HG03175 (cell line): ENCODE measurements around the gene RNF213.
"Not testable (repeated sequence)": the region's sequence is repeated elsewhere in the genome, so short reads cannot be mapped to it uniquely, and the experiment has no call there.

ENCODE experiments used
- ATAC-seq: cut with Tn5 transposase; IDR thresholded peaks from one replicate; pipeline ENCODE4 v1.9.1; 2021; ENCODE audit warnings: mild to moderate bottlenecking, moderate library complexity; ENCODE audit not compliant: unreplicated experiment

The RNF213 gene

GRCh38 chr17:80291691-80292487, 31.2 kb downstream of the RNF213 start:
- ATAC-seq, result no peak

DNA sequence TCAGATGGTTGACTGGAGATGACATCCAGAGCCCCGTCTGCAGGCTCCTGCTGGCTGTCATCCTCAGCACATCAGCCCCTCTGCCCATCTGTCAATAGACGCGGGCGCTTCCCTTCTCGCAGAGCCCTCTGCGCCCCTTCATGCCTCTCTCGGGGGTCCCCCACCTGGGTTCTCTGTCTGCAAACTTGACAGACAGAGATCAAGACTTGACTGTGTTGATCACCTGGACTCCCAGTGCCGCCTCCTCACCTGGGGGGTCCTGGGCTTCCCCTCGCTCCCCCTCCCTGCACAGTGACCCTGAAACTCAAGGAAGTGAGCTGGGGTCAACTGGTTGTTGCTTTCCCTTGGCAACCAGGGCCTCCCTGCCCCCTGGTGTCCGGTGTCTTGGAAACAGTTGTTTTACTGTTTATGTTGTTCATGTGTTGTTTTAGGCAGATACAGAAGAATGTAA, 31.9 kb downstream of the RNF213 start:
- no peak for ATAC-seq

DNA sequence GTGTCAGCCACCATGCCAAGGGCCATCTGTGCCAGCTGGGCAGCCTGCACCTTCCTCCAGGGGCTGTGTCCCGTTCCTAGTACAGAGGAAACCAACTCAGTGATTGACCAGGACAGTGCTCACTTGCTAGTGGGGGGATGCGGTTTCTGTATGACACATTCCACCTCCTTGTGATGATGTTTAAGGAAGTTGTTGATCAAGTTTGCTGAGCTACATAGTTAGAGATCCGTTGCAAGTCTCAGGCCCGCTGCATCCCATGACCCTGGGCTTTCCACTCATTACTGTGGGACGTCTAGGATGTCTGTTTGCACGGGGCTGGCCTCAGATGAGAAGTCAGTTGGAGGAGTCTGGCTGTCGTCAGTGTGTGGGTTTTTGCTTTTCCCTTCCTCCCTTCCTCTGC, 33.6 kb downstream of the RNF213 start:
- ATAC-seq, result no peak

DNA sequence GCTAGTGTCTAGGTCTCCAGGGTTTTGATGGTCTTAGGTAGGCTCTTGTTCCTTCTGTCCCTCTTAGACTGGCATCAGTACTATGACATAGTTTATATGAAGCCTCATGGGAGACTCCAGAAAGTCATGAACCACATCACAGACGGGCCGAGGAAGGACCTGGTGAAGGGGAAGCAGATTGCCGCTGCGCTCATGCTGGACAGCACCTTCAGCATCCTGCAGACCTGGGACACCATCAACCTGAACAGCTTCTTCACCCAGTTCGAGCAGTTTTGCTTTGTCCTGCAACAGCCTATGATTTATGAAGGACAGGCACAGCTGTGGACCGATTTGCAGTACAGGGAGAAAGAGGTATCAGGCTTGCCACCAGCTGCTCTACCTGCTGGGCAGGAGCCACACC, 34.0 kb downstream of the RNF213 start:
- ATAC-seq, result no peak

DNA sequence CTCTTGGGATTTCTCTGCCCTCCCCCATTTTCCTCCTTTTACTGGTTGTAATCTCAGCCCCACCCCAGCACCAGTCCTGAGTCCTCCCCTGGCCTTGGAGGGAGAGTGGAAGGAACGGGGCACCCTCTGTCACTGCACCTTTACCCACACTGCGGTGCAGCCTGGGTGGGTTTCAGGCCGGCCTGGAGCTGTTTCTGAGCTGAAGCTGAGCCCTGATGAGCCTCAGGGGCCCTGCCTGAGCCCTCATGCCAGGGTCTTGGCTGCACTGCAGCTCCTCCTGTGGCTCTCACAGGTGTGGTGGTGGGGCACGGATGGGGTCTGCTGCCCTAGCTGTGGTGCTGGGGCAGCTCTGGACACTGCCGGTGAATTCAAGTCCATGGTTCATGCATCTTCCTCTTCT, 34.5 kb downstream of the RNF213 start:
- ATAC-seq, result no peak

DNA sequence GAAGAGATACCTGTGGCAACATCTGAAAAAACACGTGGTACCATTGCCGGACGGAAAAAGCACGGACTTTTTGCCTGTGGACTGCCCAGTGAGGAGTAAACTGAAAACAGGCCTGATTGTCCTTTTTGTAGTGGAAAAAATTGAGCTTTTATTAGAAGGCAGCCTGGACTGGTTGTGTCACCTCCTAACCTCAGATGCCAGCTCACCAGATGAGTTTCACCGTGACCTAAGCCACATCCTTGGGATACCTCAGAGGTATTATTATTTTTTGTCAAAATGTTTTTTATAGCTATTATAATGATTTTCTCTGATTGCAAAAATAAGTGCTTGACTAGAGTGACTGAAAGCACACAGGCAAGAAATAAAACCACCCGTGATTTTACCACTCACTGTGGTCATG, 34.9 kb downstream of the RNF213 start:
- ATAC-seq, result no peak

DNA sequence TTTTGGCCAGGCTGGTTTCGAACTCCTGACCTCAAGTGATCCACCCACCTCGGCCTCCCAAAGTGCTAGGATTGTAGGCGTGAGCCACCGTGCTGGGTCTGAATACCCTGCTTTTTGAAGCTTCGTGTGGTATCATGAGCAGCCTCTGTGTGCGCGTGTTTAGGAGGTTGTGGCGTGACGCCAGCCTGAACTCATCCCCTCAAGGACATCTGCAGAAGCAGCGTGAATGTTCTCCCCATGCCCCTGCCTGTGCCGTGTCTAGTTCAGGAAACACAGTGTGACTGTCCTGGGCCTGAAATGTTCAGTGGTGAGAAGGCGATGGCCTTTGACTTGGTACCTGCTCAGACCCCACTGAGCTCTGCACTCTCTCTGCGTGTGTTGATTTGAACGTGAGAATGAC, 35.6 kb downstream of the RNF213 start:
- no peak for ATAC-seq

DNA sequence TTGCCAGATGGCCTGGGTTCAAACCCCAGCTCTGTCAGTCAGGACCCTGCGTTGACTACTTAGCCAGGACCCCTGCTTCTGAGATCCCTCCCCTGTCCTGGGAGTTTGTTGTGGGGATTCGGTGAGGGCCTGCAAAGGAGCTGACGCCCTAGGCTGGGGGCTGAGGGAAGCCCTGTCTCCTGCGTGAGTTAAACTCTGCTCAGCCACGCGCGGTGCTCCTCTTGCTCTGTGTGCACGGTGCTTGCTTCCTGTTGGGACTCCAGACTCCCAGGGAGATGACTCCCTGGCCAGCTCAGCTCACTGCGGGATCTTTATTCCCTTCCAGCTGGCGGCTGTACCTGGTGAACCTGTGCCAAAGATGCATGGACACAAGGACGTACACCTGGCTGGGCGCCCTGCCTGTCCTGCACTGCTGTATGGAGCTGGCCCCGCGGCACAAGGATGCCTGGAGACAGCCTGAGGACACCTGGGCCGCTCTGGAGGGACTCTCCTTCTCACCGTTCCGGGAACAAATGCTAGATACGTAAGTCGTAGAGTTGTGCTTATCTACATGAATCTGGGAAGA, 37.4 kb downstream of the RNF213 start:
- ATAC-seq, result no peak

DNA sequence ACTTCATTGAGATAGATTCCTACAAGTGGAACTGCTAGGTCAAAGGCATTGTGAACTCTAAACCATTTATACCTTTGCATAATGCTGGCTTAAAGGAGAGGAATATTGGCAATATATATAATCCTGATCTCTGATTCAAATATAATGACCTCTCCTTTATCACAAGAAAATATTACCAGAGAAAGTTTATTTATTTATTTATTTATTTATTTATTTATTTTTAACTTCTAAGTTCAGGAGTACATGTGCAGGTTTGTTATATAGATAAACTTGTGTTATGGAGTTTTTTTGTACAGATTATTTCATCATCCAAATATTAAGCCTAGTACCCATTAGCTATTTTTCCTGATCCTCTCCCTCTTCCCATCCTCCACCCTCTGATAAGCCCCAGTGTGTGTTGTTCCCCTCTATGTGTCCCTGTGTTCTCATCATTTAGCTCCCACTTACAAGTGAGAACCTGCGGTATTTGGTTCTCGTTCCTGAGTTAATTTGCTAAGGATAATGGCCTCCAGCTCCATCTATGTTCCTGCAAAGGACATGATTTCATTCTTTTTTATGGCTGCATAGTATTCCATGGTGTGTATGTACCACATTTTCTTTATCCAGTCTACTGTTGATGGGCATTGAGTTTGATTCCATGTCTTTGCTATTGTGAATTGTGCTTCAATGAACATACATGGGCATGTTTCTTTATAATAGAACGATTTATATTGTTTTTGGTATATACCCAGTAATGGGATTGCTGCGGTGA, 38.9 kb downstream of the RNF213 start:
- ATAC-seq, result not testable (repeated sequence)

DNA sequence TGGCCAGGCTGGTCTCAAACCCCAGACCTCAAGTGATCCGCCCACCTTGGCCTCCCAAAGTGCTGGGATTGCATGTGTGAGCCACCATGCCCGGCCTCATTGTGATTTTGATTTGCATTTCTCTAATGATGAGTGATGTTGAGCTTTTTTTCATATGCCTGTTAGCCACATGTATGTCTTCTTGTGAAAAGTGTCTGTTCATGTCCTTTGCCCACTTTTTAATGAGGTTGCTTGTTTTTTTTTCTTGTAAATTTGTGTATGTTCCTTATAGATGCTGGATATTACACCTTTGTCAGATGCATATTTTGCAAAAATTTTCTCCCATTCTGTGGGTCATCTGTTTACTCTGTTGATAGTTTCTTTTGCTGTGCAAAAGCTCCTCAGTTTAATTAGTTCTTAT, 40.1 kb downstream of the RNF213 start:
- ATAC-seq, result not testable (repeated sequence)

- ATAC-seq, result no peak
Observed at GRCh38 chr17:80303824-80304223, 43.2 kb downstream of the RNF213 start.

DNA sequence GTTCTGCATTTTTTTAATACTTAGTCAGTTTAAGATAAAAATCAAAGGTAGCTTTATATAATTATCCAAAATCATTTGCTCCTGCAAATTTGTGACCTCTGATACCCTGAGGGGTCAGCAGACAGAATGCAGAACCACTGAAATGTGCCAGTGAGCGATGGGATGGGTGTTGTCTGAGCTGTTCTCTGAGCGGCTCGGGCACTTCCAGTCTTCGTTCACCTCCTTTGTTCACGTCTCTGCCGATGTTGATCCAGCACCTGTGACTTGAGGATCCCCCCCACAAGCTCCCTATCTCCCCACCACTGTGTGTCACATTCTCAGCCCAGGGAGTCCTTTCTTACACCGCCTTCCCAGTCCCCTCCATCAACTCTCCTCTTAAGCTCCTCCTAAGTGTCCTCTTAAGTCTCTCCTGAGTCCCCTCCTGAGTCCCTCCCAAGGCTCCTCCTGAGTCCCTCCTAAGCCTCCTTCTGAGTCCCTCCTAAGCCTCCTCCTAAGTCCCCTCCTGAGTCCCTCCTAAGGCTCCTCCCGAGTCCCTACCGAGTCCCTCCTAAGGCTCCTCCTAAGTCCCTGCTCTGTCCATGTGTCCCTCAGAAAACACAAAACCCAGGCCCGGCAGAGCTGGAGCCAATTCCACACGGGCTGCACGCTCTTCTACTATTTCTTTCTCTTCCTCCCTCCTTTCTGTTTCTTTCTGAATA, 47.5 kb downstream of the RNF213 start:
- no peak for ATAC-seq

- ATAC-seq, result no peak
Observed at GRCh38 chr17:80308692-80309517, 48.3 kb downstream of the RNF213 start.

DNA sequence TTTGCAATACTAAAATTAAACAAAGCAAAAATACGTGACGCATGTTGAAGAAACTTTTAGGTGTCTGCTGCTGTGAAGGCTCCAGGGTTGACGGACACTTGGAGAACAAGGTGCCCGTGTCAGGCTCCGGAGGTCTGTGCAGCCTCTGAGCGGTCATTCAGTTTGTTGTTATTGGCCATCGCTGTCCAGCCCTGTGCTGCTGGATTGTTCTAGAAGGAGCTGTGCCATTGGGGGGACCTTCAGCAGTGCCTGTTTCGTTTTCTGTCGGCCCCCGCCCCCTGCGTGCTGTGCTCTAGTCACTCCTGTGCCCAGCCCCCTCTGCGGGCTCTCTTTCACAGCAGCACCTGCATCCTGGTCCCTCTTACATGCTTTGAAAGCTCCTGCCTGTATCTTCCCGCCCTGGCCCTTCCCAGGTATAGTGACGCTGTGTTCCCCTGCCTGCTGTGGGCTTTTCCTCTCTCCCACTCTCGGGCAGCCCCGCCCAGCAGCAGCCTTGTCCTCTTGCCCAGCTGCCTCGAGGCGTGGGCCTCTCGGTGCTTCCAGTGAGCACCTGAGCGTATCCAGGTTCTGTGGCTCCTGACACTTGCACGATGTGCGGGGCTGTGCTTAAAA, 50.7 kb downstream of the RNF213 start:
- ATAC-seq, result no peak

- no peak for ATAC-seq
Observed at GRCh38 chr17:80312621-80313135, 52.0 kb downstream of the RNF213 start.

- no peak for ATAC-seq
Observed at GRCh38 chr17:80313160-80313829, 52.6 kb downstream of the RNF213 start.

- not testable (repeated sequence) for ATAC-seq
Observed at GRCh38 chr17:80313946-80314345, 53.3 kb downstream of the RNF213 start.

DNA sequence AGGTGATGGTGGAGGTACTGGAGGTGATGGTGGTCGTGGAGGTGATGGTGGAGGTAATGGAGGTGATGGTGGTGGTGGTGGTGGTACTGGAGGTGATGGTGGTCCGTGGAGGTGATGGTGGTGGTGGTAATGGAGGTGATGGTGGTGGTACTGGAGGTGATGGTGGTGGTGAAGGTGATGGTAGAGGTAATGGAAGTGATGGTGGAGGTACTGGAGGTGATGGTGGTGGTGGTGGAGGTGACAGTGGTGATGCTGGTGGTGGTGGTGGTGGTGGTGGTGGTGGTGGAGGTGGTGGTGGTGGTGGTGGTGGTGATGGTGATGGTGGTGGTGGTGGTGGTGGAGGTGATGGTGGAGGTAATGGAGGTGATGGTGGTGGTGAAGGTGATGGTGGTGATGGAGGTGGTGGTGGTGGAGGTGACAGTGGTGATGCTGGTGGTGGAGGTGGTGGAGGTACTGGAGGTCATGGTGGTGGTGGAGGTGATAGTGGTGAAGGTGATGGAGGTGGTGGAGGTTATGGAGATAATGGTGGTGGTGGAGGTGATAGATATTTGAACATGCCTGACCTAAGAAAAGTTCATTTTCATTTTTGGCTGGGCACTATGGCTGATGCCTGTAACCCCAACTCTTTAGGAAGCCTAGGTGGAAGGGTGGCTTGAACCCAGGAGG, 55.0 kb downstream of the RNF213 start:
- no peak for ATAC-seq

DNA sequence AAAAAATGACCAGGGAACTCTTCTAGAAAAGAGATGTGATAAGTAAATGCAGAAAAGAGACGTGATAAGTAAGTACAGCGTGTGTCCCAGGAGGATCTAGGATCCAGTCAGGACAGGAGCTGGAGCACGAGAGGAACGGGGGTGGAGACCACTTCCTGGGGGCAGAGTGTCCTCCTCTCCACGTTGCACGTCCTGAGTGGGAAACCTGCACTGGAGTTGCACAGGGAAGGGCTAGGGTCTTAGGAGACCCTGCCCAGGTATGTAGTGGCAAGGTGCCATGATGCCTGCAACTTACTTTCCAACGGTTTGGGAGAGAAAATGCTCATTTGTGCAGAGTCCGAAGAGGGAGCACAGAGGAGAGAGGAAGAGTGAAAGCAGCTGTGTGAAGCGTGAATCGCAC, 55.8 kb downstream of the RNF213 start:
- ATAC-seq, result no peak
